ENCODE results near the gene DOC2B.
"Not testable (repeated sequence)": the region's sequence is repeated elsewhere in the genome, so short reads cannot be mapped to it uniquely, and the experiment has no call there.

DOC2B gene

DNA sequence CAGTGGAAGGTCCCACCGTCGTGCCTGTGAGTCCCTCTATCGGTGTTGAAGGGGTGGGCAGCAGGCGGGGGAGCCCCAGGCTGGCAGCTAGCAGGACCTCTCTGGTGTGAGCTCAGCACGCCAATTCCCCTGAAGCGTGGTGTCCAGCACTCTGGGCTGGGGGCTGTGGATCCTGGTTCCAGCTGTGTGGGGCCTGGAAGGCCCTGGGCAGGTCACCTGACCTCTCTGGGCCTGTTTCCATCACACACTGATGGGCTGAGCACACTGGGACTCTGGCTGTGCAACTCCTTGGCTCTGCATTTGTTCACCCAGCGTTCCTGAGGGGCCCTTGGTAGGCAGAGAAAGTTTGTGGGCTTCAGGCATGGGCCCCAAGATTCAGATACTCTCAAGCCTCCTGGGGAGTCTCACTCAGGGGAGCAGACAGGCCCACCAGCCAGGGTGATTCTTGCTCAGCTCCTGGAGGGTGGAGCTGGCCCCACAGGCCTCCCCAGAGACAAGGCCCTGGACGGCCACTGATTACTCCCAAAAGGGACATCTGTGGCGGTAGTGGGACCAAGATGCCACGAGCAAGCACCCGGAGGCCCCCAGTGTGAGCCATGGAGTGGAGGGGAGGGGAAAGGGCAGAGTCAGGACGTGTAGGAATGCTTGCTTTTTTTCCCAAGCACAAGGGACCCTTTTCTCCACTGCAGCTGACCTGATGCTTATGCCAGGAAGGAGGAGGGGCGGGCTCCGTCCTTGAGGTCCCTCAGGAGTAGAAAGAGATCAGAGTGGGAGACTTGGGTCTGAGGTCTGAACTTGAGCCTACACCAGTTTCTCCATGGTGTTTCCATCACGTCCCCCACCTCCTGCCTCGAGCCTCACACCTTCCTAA, 35.5 kb downstream of the DOC2B start:
- no peak overlapping the region for H3K4me3 ChIP-seq (ENCODE audit: control insufficient read depth, low read depth, low read length)
- DNase-seq (ENCODE audit: low read depth): no peak
- TF ChIP-seq, protein P1, sequence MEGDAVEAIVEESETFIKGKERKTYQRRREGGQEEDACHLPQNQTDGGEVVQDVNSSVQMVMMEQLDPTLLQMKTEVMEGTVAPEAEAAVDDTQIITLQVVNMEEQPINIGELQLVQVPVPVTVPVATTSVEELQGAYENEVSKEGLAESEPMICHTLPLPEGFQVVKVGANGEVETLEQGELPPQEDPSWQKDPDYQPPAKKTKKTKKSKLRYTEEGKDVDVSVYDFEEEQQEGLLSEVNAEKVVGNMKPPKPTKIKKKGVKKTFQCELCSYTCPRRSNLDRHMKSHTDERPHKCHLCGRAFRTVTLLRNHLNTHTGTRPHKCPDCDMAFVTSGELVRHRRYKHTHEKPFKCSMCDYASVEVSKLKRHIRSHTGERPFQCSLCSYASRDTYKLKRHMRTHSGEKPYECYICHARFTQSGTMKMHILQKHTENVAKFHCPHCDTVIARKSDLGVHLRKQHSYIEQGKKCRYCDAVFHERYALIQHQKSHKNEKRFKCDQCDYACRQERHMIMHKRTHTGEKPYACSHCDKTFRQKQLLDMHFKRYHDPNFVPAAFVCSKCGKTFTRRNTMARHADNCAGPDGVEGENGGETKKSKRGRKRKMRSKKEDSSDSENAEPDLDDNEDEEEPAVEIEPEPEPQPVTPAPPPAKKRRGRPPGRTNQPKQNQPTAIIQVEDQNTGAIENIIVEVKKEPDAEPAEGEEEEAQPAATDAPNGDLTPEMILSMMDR (IDR thresholded peaks at IDR 0.05; ENCODE audit: control insufficient read depth, insufficient read depth, low read depth, low read length, missing control alignments): no peak

DNA sequence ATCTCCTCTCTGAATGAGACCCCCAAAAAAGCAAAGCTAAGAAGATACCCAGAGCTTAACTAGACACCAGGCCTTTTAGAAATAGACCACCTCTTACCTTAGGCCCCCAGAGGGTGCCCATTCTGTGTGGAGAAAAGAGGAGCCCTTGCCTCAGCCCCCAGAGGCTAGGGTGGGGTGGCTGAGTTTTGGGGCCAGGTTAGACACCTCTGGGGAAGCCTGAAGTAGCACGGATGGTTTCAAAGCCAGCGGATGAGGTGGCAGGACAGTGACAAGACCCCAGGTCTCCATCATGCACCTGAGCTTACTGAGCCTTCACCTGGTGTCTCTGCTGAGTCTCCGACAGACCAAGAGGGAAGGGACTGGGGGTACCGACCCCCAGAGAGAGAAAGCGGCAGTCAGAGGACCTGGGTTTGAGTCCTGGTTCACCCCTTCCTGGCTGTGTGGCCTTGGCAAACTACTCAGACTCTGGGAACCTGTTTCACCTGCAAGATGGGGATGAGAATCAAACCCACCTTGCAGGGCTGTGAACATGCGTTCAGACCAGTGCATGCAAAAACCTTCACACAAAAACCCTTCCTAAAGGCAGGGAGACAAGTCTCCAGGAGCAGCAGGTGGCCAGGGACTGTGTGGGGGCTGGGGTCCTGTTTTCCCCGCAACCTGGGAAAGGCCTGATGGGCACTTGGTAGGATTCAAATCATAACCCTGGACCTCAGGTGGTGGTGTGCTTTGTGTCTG, 36.3 kb downstream of the DOC2B start:
- TF ChIP-seq, protein P1 (IDR thresholded peaks at IDR 0.05; ENCODE audit: control insufficient read depth, insufficient read depth, low read depth, low read length, missing control alignments): no peak
- DNase-seq (ENCODE audit: low read depth): no peak
- no peak overlapping the region for H3K4me3 ChIP-seq (ENCODE audit: control insufficient read depth, low read depth, low read length)

DNA sequence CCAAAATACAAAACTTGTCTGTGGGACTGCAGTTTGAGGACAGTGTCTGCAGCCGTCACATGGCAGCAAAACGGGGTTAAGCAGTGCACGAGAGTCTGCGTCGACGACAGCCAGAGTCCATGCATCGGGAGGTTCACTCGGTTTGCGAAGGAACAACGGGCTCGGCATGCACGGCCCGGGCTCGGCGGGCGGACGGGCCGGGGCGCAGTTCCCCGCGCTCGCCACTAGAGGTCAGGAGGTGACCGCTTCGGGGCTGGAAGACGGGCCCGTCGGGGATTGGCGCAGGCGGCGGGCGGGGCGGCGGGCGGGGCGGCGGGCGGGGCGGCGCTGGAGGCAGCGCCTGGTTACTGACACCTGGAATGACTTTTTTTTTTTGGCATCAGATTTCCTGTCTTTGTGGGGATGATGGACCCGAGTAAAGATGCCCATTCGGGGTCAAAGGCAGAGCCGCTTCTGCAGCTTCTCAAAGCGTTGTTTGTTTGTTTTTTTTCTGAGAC, 37.6 kb downstream of the DOC2B start:
- TF ChIP-seq, protein P1 (IDR thresholded peaks at IDR 0.05; ENCODE audit: control insufficient read depth, insufficient read depth, low read depth, low read length, missing control alignments): peak; percentile 65
- H3K4me3 ChIP-seq (ENCODE audit: control insufficient read depth, low read depth, low read length): no peak overlapping the region
- DNase-seq (ENCODE audit: low read depth): no peak

DNA sequence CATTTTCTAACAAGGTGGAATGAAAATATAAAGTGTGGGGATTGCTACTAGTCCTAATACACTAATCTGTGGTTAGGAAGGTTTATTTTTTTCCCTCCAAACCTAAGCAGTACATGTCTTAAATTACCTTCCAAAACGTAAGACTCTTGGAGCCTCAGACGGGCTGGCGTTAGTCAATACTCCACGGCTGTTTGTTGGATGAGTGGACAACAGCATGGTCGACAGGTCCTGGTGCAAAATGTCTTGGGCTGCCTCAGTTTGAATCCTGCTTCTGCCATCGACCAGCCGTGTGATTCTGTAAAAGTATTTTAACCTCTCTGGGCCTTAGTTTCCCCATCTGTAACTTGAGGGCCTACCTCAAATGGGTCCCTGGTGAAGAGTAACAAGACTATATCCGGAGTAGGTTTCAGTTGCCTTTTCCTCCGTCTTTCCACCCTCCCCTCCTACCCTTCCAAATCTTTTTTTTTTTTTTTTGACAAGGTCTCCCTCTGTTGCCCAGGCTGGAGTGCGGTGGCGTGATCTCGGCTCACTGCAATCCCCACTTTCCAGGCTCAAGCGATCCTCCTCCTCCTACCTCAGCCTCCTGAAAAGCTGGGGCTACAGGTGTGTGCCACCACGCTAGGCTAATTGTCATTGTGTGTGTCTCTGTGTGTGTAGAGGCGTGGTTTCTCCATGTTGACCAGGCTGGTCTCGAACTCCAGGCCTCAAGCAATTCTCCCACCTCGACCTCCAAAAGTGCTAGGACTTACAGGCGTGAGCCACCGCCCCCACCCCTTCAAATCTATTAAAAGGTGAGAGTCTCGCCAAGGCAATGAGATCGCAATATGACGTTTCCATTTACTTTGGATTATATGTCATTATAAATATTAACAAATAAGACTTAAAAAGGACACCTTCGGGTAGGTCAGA, 38.3 kb downstream of the DOC2B start:
- no peak for DNase-seq (ENCODE audit: low read depth)
- TF ChIP-seq, protein P1 (IDR thresholded peaks at IDR 0.05; ENCODE audit: control insufficient read depth, insufficient read depth, low read depth, low read length, missing control alignments): no peak
- no peak overlapping the region for H3K4me3 ChIP-seq (ENCODE audit: control insufficient read depth, low read depth, low read length)

DNA sequence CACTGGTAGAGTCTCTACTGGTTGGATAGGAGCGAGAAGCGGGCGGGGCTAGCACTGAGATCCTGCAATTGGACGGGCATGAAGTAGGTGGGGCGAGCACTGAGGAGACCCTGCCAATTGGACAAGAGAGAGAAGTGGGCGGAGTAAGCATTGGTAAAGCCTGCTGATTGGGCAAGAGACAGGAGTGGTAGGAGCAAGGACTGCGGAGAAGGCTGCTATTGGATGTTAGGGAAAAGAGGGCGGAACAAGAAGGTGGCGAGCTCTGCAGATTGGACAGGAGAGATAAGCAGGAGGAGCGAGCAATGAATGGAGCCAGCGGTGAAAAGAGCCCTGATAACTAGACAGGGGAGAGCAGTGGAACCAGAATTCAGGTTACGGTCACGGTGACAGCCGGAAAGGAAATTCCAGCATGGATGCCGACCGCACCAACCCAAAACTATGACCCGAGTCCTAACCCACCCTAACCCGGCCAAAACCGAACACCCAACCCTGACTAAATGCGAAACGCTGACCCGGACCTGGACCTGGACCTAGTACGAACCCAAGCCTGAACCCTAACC, 39.3 kb downstream of the DOC2B start:
- no peak overlapping the region for H3K4me3 ChIP-seq (ENCODE audit: control insufficient read depth, low read depth, low read length)
- TF ChIP-seq, protein P1 (IDR thresholded peaks at IDR 0.05; ENCODE audit: control insufficient read depth, insufficient read depth, low read depth, low read length, missing control alignments): no peak
- DNase-seq (ENCODE audit: low read depth): no peak

DNA sequence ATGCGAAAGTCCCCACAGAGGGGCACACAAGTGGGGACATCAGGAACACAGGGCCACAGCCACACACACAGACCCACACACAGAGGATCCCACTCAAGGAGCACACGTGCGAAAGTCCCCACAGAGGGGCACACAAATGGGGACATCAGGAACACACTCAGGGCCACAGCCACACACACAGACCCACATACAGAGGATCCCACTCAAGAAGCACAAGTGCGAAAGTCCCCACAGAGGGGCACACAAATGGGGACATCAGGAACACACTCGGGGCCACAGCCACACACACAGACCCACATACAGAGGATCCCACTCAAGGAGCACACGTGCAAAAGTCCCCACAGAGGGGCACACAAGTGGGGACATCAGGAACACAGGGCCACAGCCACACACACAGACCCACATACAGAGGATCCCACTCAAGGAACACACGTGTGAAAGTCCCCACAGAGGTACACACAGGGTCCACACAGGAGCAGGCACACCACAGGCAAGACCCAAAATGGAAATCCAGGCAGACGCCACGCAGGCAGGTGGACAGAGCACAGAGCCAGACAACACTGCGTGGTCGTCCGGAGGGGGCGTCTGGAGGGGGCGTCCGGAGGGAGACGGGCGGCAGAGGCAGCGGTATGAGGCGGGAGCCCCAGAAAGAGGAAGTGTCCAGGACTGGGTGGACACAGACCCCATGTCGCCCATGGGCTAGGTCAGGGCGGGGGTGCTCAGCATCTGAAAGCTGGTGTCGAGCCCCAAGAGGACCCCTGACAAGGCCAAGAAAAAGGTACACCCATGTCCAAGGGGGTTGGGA, 41.8 kb downstream of the DOC2B start:
- not testable (repeated sequence) for DNase-seq (ENCODE audit: low read depth); H3K4me3 ChIP-seq (ENCODE audit: control insufficient read depth, low read depth, low read length)

DNA sequence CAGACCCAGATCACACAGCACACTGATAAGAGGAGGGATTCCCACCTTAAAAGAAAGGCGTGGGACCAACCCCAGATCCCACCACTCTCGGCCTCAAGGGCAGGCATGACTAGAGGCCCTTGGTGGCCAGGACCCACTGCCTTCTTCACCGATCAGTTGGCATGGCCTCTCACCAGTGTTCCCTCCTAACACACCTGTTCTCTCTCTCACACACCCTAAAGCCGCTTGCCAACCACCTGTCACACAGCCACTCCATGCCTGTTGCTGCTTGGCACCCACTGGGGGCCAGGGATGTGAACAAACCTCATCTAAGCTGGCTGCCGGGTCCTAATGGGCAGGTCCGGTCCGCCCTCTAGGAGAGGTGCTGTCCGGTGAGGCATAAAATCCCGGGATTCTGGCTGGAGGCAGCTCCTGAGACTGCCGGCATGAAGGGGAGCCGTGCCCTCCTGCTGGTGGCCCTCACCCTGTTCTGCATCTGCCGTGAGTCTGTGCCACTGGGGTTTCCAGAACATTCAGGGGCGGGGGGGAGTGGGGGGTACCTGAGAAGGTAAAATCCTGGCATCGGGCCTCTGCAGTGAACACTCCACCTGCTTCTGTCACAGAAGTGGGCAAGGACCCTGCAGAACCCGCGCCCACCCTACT, 44.2 kb downstream of the DOC2B start, which contains the start of gene SCGB1C2:
Gene SCGB1C2 (plus strand): TSS at position 404 of the 642 bp plus-strand sequence. CDS start 22 bp downstream, at position 426.
- H3K4me3 ChIP-seq (ENCODE audit: control insufficient read depth, low read depth, low read length): not testable (repeated sequence)

More for the DNA sequence above, 44.2 kb downstream of the DOC2B start, which contains the start of gene SCGB1C2:
- DNase-seq (ENCODE audit: low read depth): not testable (repeated sequence)

Measured in AG09309 (cell line).